A673 (cell line): ENCODE measurements around the gene ZNFX1. TPM values are rescaled to one million over a fixed set of nuclear protein-coding genes. Genes with fewer than 3 reads are reported as not detected.
A peak's percentile ranks its signal among the peaks of the same experiment; 100 is the strongest.

Experiments
- BruUV-seq: library from RNA; stranded (reverse); fragments of 400-500 nt; replicated peaks from 2 replicates; lab custom pipeline; 2021; lab: Mats Ljungman, UMichigan
- CTCF ChIA-PET: fragments of 300-600 bp; sonication (Branson Sonifier 250); formaldehyde crosslinking; loops from one replicate; lab custom pipeline; 2022; ENCODE audit warnings: antibody characterized with exemption; lab: Charles Lee
- POLR2A ChIA-PET: fragments of 300-600 bp; sonication (Branson Sonifier 250); formaldehyde crosslinking; loops from one replicate; lab custom pipeline; 2022; ENCODE audit warnings: antibody characterized with exemption; ENCODE audit not compliant: low non-redundant PET; lab: Charles Lee
- DNase-seq: peaks from one replicate; pipeline ENCODE4 v3.0.0-alpha.2; 2015; ENCODE audit warnings: low spot score
- H3K27ac ChIP-seq: fragments of 200-600 bp; sonication (generic); 2 replicates; pipeline ENCODE4 v1.5.1; 2016; ENCODE audit warnings: mixed run types, low read depth, mild to moderate bottlenecking, mixed read lengths, antibody characterized with exemption, low read length; ENCODE audit not compliant: poor library complexity, severe bottlenecking
- H3K27me3 ChIP-seq: fragments of 200-600 bp; sonication (generic); replicated peaks from 2 replicates; pipeline ENCODE4 v1.6.1; 2017; ENCODE audit warnings: mixed run types, low read depth, mild to moderate bottlenecking, mixed read lengths, antibody characterized with exemption, low read length; ENCODE audit not compliant: insufficient read depth, poor library complexity
- H3K36me3 ChIP-seq: fragments of 200-600 bp; sonication (generic); 2 replicates; pipeline ENCODE4 v1.6.1; 2016; ENCODE audit warnings: mixed run types, mild to moderate bottlenecking, mixed read lengths, antibody characterized with exemption, low read length; ENCODE audit not compliant: insufficient read depth, poor library complexity, severe bottlenecking
- H3K4me1 ChIP-seq: fragments of 200-600 bp; sonication (generic); 2 replicates; pipeline ENCODE4 v1.6.1; 2017; ENCODE audit warnings: mixed run types, mild to moderate bottlenecking, mixed read lengths, antibody characterized with exemption, low read length; ENCODE audit not compliant: insufficient read depth, poor library complexity, severe bottlenecking
- H3K4me3 ChIP-seq: fragments of 200-600 bp; sonication (generic); 2 replicates; pipeline ENCODE4 v1.5.1; 2016; ENCODE audit warnings: low read depth, mixed run types, mild to moderate bottlenecking, mixed read lengths, low read length; ENCODE audit not compliant: poor library complexity, severe bottlenecking
- H3K9me3 ChIP-seq: fragments of 200-600 bp; sonication (generic); 2 replicates; pipeline ENCODE4 v1.6.1; 2016; ENCODE audit warnings: mixed run types, low read depth, mild to moderate bottlenecking, mixed read lengths, antibody characterized with exemption, low read length; ENCODE audit not compliant: poor library complexity, severe bottlenecking
- CTCF ChIP-seq: fragments of 300-800, 200-600 bp; sonication (generic); conservative IDR thresholded peaks from 2 replicates; pipeline ENCODE4 v1.5.1; 2017; ENCODE audit warnings: low read depth, mild to moderate bottlenecking, antibody characterized with exemption, low read length, moderate library complexity, mixed read lengths
- EZH2 ChIP-seq: fragments of 200-600 bp; sonication (generic); IDR thresholded peaks from 2 replicates; pipeline ENCODE4 v1.6.1; 2017; ENCODE audit warnings: borderline replicate concordance, low read depth, mild to moderate bottlenecking, mixed read lengths, antibody characterized with exemption, low read length; ENCODE audit not compliant: poor library complexity, severe bottlenecking
- intact Hi-C: fragments of 100-400 bp; cut with micrococcal nuclease; formaldehyde crosslinking; loops from one replicate; pipeline ENCODE4 v1.10.0; 2022; ENCODE audit not compliant: unreplicated experiment
- total RNA-seq: library from RNA; stranded (reverse); gene quantifications from 2 replicates; pipeline ENCODE4 v1.2.3, GENCODE V29; 2021

Gene ZNFX1
- total RNA-seq, 1 experiment from 2014 or later, result 19.0 TPM

DNA sequence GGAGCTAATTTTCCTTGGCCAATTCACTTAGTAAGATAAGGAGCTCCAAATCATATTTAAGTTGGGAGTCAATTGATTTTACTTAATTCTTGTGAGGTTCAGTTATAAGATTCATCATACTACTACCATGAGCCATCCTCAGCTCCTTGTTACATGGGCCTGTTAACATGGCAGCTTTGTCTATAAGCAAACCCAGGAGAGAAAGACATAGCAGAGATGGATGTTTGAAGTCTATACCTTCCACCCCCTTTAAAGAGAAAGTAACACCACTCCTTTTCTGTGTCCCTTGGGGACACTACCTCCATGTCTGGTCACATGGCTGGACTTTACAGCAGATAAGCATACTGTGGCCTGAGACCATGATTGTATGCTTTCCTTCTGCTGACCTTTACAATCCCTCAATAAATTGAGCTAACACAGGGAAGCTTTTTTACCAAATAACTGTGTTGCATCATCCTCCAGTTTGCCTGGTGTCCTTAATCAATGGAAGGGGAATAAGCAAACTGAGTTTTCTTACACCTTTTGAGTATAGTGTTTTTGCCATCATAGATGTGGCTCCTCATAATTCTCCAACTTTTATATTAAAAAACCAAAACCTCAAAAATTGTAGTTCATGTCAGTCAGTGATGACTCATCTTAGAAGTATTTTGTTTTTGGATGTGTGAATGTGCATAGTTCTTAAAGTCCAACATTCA, 9.8 kb upstream of the ZNFX1 start:
- intact Hi-C loops, result no loop called here
- Histone ChIP-seq H3K27me3 (no peaks in the 10 kb centered on the region), H3K27ac (peak overlapping the region; percentile 67), H3K4me1 (peaks cover 13% of the 10 kb centered on the region), H3K9me3 (peaks cover 23% of the 10 kb centered on the region), H3K4me3 (no peak overlapping the region), H3K36me3 (peaks cover 94% of the 10 kb centered on the region)
- ChIA-PET CTCF (no interaction called here), POLR2A (interaction anchor here (0.5 to 0.6 kb wide), 3 partner anchors 19 to 889 kb away, joined by 3 read pairs; no protein-coding TSS in a partner anchor)
- no TSS peak for BruUV-seq
- TF ChIP-seq CTCF, result no peak
- TF ChIP-seq EZH2, result no peak
- DNase-seq, result no peak

GRCh38 chr20:49286689-49287551, 9.1 kb upstream of the ZNFX1 start:
- Histone ChIP-seq H3K4me1 (peaks cover 17% of the 10 kb centered on the region), H3K27me3 (no peaks in the 10 kb centered on the region), H3K36me3 (peaks cover 100% of the 10 kb centered on the region), H3K27ac (peak overlapping the region; percentile 67), H3K4me3 (peak overlapping the region; percentile 2), H3K9me3 (peaks cover 23% of the 10 kb centered on the region)
- POLR2A ChIA-PET, result interaction anchor here (0.6 kb wide), 2 partner anchors 20 to 32 kb away, joined by 3 read pairs; no protein-coding TSS in a partner anchor
- no peak for TF ChIP-seq CTCF
- no peak for TF ChIP-seq EZH2
- intact Hi-C loops, result no loop called here
- CTCF ChIA-PET, result no interaction called here
- no peak for DNase-seq
- no TSS peak for BruUV-seq

- Histone ChIP-seq H3K27me3 (no peaks in the 10 kb centered on the region), H3K36me3 (peaks cover 100% of the 10 kb centered on the region), H3K27ac (no peak overlapping the region), H3K9me3 (peaks cover 30% of the 10 kb centered on the region), H3K4me3 (peak overlapping the region; percentile 0), H3K4me1 (peaks cover 17% of the 10 kb centered on the region)
- TF ChIP-seq CTCF (no peak), EZH2 (no peak)
- intact Hi-C loops, result no loop called here
- ChIA-PET CTCF (no interaction called here), POLR2A (no interaction called here)
- no TSS peak for BruUV-seq
- DNase-seq, result no peak
Observed at GRCh38 chr20:49285813-49286494, 8.1 kb upstream of the ZNFX1 start.
